HG02840 (cell line): ENCODE data around the gene MCHR1.

Experiments used
- ATAC-seq: cut with Tn5 transposase; IDR thresholded peaks from one replicate; pipeline ENCODE4 v1.9.1; 2021; ENCODE audit warnings: mild to moderate bottlenecking, moderate library complexity, moderate number of reproducible peaks; ENCODE audit not compliant: unreplicated experiment, low FRiP score

Gene MCHR1, protein sequence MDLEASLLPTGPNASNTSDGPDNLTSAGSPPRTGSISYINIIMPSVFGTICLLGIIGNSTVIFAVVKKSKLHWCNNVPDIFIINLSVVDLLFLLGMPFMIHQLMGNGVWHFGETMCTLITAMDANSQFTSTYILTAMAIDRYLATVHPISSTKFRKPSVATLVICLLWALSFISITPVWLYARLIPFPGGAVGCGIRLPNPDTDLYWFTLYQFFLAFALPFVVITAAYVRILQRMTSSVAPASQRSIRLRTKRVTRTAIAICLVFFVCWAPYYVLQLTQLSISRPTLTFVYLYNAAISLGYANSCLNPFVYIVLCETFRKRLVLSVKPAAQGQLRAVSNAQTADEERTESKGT

DNA sequence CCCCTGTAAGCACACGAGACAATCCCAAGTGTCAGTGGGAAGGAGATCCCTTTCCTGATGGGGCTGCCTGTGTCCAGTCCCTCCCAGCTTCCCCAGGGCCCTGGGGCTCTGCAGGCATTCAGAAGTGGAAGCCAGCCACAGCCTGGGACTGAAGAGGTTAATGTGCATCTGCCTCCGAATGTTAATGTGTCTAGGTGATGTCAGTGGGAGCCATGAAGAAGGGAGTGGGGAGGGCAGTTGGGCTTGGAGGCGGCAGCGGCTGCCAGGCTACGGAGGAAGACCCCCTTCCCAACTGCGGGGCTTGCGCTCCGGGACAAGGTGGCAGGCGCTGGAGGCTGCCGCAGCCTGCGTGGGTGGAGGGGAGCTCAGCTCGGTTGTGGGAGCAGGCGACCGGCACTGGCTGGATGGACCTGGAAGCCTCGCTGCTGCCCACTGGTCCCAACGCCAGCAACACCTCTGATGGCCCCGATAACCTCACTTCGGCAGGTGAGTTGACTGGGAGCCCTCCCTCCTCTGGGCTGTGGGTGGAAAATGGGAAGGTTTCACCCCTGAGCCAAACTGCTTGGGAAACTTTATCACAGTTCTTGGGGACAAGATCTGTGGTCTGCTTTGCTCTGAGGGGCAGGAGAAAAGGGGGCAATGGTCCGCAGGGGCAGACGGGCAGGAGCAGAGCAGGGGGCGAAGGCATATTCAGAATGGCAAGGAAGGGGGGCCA, at the start of gene MCHR1:
Gene MCHR1 (plus strand): TSS at position 236 of the 715 bp plus-strand sequence. CDS start 169 bp downstream, at position 405.
- no peak for ATAC-seq

- ATAC-seq = no peak
Measured at GRCh38 chr22:40631925-40632324, 47.4 kb upstream of the MCHR1 start.

DNA sequence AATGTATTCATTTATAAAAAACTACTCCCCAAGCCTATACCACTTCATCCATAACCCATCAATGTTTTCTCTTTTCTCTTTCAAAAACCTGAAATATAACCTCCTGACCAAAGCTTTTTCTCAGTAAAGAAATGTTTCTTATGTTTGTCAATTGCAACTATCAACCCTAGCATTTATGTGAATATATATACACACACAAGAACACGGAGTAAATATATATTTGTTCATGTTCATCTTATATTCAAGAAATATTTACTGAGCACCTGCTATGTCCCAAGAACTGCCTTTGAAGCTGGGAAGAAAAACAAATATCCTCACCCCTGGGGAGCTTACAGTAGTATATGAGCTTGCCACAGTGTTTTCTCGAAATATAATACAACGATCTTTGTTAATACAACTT, 46.2 kb upstream of the MCHR1 start:
- ATAC-seq = no peak

- ATAC-seq = no peak
Measured at GRCh38 chr22:40634119-40634903, 45.0 kb upstream of the MCHR1 start.

GRCh38 chr22:40635043-40635939, 44.0 kb upstream of the MCHR1 start:
- no peak for ATAC-seq

DNA sequence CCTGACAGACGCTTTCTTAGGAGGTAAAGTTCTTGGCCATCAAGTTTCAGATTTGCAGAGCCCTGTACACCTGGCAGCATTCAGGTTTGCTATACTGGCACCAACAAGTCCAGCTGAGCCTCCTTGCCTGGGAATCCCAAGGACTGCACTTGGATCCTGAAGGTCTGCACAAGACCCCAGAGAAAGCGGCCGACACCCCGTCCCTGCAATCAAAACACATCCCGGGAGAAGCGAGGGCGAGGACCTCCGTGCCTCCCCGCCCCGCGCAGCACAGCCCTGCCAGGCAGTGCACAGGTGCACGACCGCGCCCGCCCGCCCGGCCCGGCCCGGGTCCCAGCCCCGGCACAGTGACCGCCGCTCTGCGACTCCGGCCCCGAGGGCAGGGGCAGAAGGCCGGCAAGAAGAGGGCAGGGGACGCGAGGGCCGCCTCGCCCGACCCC, 43.3 kb upstream of the MCHR1 start:
- ATAC-seq = peak; percentile 20

DNA sequence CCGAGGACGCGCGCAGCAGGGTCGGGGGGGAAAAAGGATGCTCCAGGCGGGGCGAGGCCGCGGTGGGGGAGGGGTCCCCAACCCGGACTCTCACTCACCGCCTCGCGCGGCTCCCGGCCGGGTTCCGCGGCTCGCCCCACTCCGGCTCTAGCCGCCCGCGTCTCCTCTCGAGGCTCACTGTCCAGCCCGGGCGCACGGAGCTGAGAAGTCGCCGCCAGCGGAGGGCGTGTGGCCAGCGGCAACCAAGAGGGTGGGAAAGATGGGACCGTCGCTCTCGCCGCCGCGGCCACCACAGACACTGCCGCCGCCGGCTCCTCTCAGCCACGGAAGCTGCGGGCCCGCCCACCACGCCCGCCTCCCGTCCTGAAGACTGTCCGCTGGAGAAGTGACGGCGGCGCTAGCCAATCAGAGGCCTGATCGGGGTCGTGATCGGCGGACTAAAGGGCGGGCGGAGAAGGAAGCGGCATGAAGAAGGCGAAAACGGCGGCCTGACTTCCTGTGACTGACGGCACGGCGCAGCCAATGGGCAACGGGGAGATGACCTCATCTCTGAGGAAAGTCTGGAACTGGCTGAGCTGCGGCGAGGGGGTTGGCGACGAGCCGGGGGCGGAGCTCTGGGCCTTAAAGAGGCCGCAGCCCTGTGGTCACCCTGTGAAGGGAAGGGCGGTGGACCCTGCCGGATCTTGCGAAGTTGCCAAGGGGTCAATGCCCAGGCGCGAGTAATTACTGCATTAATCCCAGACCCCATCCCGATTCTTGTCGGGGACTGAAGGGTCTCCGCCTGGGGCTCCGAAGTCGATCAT, 42.7 kb upstream of the MCHR1 start, which contains the start of gene MRTFA:
Gene MRTFA (minus strand): TSS at position 340 of the 803 bp plus-strand sequence.
- ATAC-seq = peak; percentile 89

DNA sequence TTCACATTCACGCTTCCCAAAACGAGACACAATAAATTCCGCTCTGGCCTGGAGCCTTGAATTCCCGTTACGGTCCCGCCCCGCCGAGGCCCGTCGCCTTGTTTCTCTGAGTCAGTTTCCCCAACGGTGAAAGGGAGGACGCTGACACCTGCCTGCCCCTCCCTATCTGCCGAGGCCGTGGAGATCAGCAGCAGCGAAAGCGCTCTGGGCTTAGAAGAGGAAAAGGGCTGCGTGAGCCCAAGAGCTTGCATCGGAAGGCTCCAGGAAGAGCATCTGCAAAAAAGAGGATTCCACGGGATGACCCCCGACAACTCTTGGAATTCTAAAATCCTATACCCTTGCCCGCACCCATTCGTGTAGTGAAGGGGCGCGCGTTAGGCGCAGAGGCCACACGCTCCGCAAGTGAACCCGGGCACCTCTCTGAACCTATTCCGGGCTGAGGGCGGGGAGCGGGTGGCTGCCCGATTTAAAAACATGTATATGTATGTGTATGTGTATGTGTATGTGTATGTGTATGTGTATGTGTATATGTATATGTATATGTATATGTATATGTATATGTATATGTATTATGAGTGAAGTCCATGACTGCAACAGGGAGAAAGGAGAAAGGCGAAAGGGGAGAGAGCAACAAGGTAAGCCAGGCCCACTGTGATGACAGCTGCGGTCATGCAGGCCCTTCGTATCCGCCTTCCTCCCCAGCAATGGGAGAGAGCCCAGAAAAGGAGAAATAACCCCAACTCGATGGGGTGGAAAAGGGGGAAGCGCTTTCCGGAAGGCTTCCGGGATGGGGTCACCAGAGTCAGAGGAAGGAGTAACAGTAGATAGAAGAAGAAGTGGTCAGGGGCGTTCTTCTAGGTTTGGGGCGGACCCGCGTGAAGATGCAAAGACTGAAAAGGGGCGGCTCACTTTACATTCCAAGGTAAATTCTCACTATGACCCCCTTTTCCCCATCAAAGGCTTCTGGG, 41.8 kb upstream of the MCHR1 start:
- no peak for ATAC-seq

GRCh38 chr22:40638261-40638660, 41.0 kb upstream of the MCHR1 start:
- no peak for ATAC-seq

GRCh38 chr22:40641269-40641668, 38.0 kb upstream of the MCHR1 start:
- ATAC-seq = no peak

GRCh38 chr22:40642316-40642715, 37.0 kb upstream of the MCHR1 start:
- ATAC-seq = no peak

GRCh38 chr22:40645579-40646197, 33.6 kb upstream of the MCHR1 start:
- no peak for ATAC-seq

DNA sequence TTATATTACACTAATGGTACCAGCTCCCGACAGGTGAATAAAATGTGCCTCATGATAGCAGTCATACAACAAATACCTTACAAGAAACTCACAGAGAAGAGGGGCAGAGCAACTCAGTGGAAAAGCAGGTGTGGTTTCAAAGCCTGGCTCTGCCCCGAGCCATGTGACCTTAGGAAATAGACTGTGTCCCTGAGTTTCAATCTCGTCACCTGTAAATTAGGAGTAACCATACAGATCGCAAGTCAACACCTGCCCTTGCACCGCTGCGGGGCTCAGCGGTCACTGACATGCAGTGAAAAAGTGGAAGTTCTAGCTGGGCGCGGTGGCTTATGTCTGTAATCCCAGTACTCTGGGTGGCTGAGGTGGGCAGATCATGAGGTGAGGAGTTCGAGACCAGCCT, 30.9 kb upstream of the MCHR1 start:
- no peak for ATAC-seq

GRCh38 chr22:40651057-40651456, 28.2 kb upstream of the MCHR1 start:
- ATAC-seq = no peak

DNA sequence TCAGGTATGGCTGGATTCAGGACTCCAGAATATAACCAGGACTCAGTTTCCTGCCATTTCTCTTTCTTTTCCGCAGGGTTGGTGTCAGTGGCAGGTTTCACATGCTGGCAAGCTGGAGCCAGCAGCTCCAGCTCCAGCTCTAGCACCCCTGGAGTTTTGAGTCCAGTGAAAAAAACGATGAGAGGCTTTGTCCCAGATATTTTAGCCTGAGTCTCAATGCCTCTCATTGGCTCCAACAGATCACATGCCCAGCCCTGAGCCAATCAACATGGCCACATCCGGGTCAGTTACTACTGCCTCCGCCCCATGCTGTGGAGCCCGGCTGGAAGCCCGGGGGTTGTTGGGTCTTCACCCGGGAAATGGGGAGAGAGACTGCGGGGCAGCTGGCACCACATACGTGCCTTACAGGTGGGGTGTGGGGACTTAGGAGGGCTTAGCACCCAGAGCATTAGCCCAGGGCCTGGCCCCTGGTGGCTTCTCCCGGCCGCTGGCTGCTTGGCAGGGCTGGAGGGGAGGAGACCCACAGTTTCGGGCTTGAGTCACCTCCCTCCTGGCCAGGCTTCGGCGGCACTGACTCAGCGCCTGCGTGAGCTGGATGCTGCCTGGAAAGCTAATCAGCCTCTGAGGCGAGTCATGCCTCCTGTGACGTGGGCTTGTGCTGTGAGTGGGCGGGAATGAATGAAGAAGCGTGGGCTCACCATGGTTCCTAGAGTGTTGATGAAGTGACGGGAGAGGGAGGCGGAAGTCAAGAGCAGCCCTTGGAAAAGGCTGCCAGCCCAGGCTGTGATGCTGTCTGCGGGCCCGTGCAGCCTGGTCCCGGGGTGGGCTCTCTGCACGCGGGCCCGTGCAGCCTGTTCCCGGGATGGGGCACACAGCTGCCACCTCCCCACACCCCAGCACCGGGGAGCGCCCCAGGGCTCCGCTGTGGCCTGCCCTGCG, 27.5 kb upstream of the MCHR1 start:
- ATAC-seq = no peak

DNA sequence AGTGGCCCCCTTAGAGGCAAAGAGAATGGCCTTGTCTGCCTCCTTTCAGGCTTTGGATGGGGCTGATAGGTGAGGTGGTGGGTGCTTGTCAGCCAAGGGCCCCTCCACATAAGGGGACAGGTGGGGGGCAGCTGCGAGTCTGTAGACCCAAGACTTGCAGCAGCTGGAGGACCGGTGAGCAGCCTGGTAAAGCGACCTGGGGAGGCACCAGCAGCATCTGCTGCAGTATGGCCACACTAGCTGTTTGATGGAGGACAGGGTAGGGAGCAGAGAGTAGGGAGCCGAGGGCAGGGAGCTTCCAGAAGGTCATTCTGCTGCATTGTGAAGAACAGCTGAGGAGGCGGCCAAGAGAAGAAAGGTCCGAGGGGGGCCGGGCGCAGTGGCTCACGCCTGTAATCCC, 25.9 kb upstream of the MCHR1 start:
- no peak for ATAC-seq
